ENCODE data around the gene PAFAH2.

DNA sequence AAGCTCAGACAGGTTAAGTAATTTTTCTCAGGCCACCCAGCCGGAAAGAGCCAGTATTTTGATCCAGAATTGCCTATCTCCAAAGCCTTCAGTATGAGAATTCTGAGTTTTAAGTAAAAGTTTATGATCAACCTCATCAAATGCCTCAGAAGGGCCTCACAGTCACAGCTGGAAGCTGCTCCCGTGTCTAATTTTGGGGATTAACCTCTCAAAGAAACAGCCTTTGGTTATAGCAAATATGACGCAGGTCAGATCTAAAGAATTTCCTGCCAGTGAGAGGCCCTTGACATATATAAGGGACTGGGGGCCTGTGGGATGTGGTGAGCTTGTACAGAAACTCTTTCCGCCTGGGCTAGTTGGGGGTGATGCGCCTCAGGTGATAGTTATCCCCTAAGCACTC is 26.0 kb upstream of the PAFAH2 start:
- TF ChIP-seq SIN3A (IDR thresholded peaks at IDR 0.05; ENCODE audit: low read depth) (no peak), ZNF274 (IDR thresholded peaks at IDR 0.05; ENCODE audit: low read depth, low read length) (no peak), POLR2A (IDR thresholded peaks at IDR 0.05; ENCODE audit: borderline replicate concordance, extremely low read depth, insufficient read depth, insufficient read length) (no peak), EZH2phosphoT487 (IDR thresholded peaks at IDR 0.05; ENCODE audit: borderline replicate concordance) (no peak), POLR2AphosphoS5 (IDR thresholded peaks at IDR 0.05; ENCODE audit: low read depth, low read length) (no peak), RAD21 (IDR thresholded peaks at IDR 0.05; ENCODE audit: low read depth) (no peak), ZFX (IDR thresholded peaks at IDR 0.05) (no peak), EZH2 (IDR thresholded peaks at IDR 0.05) (no peak)
- TF ChIP-seq, protein P1, sequence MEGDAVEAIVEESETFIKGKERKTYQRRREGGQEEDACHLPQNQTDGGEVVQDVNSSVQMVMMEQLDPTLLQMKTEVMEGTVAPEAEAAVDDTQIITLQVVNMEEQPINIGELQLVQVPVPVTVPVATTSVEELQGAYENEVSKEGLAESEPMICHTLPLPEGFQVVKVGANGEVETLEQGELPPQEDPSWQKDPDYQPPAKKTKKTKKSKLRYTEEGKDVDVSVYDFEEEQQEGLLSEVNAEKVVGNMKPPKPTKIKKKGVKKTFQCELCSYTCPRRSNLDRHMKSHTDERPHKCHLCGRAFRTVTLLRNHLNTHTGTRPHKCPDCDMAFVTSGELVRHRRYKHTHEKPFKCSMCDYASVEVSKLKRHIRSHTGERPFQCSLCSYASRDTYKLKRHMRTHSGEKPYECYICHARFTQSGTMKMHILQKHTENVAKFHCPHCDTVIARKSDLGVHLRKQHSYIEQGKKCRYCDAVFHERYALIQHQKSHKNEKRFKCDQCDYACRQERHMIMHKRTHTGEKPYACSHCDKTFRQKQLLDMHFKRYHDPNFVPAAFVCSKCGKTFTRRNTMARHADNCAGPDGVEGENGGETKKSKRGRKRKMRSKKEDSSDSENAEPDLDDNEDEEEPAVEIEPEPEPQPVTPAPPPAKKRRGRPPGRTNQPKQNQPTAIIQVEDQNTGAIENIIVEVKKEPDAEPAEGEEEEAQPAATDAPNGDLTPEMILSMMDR (IDR thresholded peaks at IDR 0.05 in 2 of 3, conservative IDR thresholded peaks at IDR 0.05 in 1 of 3; ENCODE audit: borderline replicate concordance in 1 of 3, insufficient read depth in 1 of 3, low read depth in 2 of 3, low read length in 2 of 3), result no peak
